ENCODE measurements around the gene PAX5.

The PAX5 gene

DNA sequence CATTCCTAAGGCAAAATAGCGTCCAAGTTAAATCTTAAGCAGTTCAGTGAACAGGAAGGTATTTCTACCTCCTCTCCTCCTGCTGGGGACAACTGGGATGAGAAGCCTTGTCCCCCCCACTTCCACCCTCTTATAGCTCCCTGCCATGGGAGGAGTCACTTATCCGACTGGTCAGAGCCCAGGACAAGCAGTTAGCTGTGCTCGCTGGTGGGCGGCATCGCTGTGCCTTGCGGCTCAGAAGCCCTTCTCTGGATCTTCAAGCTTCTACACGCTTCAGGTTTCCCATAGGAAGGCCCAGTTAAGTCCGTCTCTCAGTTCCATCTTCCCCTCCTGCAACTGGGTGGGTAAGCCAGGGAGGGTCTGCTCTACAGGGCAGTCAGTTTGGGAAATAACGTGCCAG, 77.2 kb downstream of the PAX5 start:
- no peak for DNase-seq

DNA sequence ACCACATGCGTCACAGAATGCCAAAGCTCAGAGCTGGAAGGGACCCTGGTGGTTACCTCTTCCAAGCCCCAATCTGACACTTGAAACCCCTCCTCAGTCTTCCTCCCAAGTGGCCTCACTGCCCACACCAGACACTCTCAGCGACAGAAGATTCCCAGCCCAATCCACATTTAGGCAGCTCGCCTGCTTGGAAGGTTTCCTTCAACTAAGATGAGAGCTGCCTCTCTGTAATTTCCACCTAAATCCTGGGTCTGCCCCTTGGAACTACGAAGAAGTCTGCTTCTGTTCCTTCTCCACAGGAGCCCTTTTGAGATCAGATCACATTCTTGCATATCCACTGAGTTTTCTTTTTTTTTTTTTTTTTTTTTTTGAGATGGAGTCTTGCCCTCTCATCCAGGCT, 83.7 kb downstream of the PAX5 start:
- no peak for DNase-seq

DNA sequence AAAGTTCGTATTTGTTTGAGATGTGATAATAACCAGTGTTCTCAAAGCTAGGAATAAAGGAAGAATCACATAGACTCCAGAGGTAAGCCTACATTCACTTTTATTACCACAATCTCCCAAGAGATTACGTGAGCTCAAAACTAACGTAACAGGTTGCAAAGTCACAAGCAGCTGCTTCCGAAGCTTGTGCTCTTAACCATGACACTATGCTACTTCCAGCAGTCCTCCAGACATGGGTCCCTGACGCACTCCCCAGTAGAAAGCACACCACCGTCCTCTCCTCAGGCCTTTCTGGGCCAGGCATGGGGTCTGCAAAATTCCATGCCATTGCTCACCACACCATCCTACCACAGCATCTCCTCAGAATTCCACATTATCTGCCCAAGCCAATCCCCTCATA, 84.6 kb downstream of the PAX5 start:
- no peak for DNase-seq

DNA sequence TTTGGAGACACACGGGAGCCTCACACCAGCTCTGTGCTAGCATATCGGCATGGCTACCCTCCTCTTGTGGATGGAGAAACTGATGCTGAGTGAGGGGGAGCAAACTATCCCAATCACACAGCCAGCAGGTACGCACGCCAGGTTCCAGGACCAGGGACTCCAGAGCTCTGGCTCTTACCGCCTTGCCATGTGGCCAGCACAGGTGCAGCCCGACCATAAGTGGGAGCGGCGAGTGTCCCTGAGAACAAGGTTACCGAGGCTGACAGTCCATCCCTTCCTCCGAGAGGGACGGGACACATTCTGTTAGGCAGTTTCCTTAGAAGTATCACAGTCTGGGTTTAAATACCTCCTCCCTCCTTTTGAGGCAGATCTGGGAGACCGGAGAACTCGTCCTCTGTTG, 86.0 kb downstream of the PAX5 start:
- DNase-seq, result no peak

DNA sequence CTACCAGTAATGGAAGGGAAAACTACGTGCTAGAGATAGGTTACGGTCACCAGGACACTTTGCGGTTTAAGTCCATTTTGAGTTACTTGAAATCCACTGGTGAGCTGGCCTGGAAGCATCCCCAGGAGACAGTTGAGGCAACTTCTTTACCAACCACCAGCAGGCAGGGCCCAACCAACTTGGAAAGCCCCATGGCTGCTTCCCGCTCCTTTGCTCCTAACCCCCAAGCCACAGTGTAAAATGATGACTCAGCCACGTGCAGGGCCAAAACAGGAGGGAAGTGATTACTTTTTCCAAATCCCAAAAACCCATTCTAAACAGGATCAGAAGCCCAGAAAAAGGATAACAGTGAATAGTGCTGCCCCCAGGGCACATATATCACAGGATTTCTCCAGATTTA, 87.4 kb downstream of the PAX5 start:
- DNase-seq, result no peak

DNA sequence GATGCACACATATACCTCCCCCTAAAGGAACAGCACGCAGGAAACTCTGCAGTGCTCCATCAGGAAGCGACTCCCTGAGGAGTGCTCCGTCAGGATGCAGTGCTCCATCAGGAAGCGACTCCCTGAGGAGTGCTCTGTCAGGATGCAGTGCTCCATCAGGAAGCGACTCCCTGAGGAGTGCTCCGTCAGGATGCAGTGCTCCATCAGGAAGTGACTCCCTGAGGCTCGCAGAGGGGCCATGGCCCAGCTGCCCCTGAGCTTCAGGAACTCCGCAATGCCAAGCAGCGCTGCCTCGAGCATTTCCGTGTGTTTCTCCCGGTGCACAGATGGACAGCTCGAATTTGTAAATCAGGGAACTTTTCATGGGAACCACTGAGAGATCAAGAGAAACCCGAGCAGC, 88.1 kb downstream of the PAX5 start:
- no peak for DNase-seq

DNA sequence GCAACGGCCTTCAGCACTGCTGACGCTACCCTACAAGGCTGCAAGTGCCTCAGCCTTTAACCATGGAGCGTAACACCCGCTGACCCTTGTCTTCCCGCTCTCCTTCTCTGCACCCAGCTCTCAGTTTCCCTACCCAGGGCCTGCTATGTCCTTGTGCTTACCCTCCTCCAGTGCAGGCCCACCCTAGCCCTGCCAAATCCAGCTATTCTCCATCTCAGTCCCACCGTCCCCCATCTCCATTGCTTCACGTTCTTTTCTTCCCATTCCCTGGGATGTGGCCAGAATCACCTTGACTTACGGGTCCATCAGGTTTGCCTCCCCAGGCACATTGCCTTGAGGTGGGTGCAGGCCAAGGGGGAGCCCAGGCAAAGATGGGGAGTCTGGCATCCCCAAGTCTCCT, 91.2 kb downstream of the PAX5 start:
- DNase-seq, result no peak

DNA sequence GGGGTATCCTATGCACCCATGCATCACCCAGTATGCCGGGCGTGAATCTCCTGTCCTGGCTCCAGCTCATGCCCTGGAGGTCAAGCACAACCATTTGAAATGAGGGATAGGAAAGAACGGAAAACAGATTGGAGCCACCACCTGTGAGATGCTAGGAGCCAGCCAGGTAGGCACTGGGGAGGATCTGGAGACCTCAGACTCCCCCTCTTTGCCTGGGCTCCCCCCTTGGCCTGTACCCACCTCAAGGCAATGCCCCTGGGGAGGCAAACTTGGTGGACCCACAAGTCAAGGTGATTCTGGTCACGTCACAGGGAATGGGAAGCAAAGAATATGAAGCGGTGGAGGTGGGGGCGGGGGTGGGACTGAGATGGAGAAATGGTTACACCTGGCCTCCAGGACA, 92.6 kb downstream of the PAX5 start:
- DNase-seq, result no peak

DNA sequence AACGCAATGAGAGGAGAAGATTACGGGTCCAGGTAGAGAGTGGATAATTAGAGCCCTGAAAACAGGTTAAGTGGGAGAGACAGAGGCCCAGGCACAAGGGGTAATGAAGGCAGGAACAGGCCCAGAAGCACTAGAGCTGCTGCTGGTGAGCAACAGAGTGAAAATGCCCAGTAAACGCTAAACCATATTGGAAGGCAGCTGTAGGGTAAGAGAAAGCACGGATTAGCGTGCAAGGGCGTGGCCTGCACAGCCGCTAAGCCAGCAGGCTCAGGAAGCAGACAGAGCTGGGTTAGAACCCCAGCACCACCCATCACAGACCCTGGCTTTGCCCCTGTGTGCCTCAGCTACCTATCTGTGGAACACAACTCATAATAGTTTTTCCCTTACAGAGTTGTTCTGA, 93.2 kb downstream of the PAX5 start:
- no peak for DNase-seq

DNA sequence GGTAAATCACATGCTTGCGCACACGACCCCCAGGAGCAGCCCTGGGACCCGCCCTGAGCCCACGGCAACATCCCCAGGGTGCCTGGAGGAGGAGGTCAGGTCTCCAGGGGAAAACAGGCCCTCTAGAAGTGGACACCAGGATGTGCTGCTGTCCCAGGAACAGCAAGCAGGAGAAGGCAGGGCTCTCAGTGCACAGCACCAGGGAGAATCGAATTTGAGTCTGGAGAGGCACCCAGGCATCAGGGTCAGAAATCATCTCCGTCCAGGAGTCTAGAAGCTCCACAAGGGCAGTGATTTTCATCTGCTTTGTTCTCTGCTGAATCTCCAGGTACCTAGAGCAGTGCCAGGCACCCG, 93.6 kb downstream of the PAX5 start:
- no peak for DNase-seq

DNA sequence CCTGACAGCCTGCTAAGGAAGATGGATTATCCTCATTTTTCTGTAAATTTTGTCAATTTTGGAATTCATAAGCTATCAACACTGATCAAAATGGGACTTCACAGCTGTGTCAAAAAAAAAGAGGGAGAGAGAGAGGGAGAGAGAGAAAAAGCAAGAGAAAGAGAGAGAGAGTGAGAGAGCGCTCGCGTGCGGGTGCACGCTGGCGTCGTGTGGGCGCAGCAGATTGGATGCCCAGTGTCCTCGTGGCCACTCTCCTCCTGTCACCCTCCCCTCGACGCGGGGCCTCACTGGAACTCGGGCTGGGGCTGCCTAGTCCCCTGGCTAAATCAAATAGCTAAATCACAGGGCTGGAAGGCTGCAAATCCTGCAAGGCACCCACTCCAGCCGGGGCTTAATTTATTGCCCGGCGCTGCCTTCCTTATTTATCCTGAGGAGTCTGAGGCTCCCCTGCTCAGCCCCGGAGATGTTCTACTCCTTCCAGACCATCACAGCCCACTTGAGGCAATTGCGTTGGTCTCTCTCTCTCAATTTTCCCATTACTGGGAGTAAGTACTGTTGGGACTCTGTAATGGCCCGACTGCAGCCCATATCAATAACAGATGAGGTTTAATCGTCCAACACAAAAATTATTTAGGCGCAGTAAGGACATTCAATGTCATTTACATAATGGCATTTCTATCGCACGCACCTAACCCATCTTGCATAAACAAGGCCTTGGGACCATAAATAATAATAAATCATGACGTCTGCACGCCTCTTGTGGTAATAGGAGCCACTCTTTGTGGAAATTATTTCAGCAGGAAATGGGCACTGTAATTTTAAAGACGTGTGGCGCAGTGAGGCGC, 94.2 kb downstream of the PAX5 start:
- DNase-seq, result no peak

DNA sequence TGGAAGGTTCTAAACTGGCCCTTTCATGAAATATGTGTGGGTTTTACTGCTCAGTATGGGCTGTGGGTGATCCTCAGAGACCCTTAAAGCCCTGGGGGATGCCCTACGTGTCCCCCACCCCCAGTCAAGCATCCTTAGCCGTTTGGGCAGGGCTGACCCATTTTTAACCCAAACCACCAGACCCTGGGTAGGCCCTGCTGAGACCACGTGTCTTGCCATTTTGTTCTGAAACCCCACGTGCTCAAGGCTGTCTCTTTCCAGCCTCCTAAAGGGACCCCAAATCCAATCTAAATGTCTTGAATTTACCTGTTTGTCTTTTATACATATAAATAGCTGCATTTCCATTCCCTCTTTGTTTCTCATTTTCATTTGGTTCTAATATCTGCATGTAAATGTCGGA, 94.9 kb downstream of the PAX5 start:
- no peak for DNase-seq

DNA sequence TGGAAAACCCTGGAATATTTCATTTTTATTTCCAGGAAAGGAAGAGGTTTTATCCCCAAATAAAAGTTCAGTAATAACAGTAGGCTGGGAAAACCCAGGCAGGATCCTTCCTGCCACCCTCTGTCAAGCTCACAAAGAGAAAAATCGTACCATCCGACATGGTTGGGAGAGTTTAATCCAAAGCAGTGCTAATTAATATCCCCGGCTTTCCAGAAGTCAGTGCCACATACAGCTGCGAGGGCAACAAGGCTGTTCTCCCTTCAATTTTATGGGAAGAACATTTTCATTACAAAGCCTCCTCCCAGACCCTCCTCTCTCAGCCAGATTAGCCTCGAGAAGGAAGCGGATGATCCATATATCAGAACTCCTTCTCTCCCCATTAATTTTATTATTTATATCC, 95.5 kb downstream of the PAX5 start:
- DNase-seq, result no peak

DNA sequence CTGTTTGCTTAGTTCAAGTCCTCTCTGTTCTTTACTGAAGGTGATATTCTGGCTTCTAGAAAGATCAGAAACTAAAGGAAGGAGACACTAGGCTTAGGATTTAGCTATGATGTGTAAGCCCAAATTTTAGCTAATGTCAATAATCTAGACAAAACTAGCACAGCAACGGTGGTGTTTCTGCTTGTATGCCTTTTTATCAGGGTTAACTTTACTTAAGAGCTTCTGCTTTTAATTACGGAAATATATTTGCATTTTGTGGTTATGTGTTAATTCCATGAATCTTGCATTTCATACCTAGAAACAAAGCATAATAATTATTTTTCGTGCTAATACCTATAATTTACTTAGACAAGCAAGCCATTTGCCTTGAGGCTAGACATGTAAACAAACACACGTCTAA, 96.1 kb downstream of the PAX5 start:
- DNase-seq, result no peak

DNA sequence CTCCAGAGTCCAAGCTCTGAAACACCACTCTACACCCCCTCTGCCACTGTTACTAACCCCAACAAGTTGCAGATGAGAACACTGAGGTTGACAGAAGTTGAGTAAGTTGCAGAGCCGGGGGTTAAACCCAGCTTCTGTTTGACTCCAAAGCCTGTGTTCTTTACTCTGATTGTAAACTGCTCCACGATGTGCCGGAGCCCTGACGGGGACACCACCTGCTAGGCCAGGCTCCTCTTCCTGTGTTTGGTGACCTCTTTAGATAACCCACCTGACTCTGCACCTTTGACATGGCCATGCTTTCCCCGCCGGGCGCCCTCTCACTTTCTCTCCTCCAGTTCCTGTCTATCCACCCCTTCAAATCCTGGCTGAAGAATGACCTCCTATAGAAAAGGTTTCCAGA, 96.7 kb downstream of the PAX5 start:
- no peak for DNase-seq

DNA sequence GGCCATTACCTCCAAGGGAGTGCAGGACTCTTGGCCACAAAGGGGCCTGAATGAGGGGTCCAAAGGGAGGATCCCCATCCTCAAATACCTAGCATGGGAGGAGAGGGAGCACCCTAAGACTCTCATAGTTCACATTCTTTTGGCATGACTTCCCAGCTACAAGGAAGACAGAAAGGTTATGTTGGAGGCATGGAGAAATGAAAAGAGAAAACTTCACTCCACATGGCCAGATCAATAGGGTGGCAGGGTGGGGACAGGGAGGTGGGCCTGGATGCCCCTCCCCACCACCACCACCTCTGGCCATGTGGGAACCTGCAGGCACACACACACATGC, 97.6 kb downstream of the PAX5 start:
- no peak for DNase-seq

DNA sequence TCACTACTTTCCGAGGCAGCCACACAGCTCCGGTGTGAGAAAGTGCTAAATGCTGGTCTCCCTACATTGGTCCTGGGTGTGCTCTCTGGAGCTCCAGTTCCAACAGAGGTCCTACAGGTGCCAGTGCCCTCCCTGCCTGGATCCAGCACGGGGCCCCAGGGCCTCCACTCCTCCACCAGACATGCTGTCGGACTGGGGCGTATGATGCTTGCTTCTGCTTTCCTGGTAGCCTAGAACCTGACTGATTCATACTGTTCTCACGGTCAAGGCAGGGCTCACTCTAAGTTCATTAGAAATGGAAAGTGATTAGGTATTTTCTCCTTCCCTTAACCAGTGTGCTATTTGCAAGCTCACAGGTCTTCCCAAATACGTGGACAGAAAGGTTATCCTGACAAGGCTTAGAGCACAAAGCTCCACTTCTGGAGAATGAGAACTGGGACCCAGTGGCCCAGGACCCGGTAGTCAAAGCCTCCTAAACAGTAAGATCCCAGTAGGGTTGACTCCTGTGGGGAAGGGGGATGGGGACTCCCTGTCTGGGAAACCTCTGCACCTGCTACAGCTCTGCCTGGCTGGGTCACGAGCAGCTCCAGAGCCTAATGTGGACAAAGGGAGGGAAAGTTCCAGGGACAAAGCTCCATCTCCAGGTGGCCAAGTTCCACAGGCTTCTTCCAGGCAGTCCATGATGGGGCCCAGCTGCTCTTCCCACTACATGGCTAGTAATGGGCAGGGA, 98.1 kb downstream of the PAX5 start:
- no peak for DNase-seq

DNA sequence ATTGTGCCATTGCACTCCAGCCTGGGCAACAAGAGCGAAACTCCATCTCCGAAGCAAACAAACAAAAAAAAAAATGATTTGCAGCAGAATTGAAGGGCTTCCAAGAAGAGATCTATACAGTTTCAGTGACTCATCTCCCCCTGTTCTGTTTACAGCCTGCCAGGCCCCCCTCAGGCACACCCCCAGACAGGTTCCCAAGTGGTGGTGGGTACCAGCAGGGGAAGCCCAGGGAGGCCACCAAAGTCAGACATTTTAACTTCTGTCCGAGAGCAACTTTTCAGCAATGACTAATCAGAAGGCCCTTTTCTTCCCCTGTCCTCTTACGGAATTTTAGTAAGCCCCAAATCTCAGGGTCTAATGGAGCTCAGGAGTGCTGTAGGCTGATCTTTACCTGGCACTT, 98.7 kb downstream of the PAX5 start:
- no peak for DNase-seq

DNA sequence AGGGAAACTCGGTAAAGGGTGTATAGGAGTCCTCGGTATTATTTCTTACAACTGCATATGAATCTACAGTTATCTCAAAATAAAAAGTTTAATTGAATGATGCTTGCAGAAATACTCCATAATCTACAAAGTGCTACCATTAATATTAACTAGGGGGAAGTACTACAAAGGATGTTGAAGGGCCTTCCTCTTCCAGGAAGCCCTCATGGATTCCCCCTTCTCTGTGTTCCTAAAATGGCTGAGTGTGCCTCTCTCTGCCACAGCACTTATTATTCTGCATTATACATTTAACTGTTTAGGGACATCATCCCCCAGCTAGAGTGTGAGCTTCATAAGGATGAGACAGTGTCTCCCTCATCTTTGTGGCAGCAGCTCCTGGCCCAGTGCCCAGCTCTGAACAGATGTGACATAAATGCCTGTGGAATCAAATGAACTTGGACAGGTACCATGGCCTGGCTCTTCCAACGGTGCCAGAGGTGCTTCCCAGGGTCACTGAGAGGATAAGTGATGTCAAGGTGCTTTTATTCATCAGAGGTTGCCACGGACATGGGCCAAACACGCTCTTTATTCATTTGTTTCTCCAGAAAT, 99.5 kb downstream of the PAX5 start:
- no peak for DNase-seq

DNA sequence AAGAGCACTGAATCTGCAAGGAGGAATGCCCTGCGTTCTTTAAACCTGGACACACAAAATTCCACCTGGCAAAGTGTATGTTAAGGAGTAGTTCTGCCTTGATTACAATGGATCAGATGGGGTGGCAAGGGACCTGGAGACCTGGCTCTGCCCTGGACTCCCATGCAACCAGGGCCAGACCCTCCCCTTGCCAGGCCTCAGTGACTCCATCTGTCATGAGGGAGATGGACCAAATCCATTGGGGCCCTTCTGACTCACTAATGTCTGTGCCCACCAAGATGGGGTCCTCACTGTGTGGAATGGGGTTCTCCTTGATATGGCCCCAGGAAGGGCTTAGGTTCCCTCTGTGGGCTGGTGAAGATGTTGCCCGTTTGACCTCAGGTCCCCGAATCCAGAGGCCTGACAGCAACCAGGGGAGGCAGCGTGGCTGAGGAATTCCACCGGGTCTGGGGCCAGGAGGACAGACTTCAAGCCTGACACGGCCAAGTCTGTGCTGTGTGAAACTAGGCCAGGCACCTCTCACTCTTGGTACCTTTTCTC, 100.3 kb downstream of the PAX5 start:
- DNase-seq, result no peak

DNA sequence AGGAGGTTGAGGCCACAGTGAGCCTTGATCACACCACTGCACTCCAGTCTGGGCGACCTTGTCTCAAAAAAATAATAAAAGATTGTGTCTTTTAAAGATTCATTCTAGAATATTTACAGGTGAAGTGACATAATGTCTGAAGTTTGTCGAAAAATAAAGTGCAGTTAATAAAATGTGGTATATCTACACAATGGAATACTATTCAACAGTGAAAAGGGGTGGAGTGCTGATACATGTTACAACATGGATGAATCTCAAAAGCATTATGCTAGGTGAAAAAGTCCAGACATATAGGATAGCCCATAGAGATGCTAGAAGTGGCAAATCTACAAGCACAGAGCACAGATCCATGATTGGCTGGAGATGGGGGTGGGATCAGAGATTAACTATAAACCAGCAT, 101.9 kb downstream of the PAX5 start:
- DNase-seq, result no peak

DNA sequence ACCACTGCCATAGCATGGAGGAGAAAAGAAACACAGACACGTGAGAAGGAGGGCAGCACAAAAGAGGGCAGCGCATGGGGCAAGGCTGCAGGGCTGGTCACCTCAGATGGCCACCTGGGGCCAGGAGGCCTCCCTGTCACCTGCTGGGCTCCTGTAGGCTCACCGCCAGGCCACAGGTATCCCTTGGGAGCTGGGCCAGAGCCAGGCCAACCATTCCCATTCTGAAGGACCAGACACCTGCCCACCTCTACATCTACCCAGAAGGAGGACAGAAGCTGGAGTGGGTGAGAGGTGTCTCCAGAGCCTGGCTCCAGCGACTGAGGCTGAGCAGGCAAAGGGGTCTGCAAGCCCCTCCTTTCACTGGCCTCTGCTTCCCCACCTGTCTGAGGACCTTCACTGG, 103.1 kb downstream of the PAX5 start:
- DNase-seq, result no peak

DNA sequence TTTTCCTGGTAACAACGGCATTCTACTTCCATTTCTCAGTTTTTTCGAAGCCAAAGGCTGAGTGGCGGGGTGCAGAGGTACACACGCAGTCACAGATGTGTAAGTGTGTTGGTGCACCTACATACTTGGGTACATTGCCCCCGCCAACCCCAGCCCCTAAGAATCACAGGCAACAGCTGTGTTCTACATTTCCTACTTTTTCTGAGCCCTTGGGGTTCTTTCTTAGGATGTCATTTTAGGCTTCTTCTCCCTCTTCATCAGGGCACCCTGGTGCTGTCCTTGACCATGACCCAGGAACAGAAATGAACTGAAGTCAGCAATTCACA, 104.8 kb downstream of the PAX5 start:
- no peak for DNase-seq

DNA sequence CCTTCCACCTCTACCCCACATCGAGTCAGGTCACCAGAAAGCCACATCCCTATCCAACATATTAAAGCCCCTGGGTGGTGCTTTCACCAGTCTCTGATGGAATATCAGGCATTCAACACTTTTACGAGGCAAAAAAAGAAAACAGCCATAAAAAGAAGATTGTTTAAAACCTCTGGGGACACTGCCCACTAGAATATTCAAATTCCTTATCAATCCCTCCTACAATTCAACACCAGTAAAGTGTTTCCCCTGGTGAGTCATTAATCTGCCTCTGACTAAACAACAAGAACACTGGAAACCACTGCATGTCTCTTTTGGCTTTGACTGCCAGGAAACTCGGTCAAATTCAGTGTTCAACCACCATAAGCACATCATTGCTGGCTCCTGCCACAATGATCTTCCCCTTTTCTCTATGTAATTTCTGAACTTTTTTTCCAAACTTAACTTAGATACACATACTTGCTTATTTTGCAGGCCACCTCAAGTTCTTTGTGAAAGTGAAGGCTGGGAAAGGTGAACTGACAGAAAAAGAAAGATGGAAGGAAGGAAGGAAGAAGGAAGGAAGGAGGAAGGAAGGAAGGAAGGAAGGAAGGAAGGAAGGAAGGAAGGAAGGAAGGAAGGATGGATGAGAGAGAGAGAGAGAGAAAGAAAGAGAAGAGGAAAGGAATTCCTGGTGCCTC, 105.3 kb downstream of the PAX5 start:
- no peak for DNase-seq

All from 8988T (cell line).